Activated CD4-positive, alpha-beta T cell treated with anti-CD3 and anti-CD28 coated beads for 48 hours (primary cell): Measurements from ENCODE around the gene MMP15.

ENCODE experiments used
- DNase-seq: peaks from one replicate; pipeline ENCODE4 v3.0.0-alpha.2; 2020

MMP15 gene

DNA sequence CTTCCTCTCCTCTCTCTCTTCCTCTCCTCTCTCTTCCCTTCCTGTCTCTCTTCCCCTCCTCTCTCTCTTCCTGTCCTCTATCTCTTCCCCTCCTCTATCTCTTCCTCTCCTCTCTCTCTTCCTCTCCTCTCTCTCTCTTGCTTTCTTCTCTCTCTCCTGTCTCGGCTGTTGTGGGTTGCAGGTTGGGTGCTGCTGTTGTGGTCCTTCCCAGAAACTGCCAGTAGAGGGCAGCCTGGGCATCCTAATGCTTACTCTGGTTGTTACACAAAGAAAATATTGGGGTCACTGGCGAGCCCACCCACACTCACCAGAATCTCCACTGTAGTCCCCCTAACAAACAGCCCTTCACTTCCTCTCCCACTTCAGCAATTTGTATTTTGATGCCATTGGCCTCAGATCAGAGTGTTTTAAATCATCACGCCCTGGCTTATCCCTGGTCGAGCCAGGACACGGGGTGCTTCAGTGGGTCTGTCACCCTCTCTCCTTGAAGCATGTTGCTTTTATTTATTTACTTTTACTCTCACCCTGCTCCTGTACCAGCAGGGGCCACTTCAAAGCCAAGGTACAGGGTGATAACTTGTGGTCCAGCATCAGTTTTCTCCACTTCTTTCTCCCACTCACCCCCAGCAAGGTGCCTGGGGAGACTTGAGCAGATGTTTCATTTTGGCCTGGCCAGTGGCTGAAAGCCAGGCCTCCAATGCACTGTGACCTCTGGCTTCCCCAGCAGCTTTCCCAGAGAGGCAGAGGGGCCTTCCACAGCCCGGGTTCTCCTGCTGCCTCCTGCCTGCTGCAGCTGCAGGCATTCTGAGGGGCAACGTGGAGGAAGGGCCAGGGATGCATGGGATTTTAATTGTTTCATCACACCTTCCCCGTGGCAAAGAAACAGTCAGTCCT, 4.7 kb upstream of the MMP15 start:
- DNase-seq, result peak; percentile 72

DNA sequence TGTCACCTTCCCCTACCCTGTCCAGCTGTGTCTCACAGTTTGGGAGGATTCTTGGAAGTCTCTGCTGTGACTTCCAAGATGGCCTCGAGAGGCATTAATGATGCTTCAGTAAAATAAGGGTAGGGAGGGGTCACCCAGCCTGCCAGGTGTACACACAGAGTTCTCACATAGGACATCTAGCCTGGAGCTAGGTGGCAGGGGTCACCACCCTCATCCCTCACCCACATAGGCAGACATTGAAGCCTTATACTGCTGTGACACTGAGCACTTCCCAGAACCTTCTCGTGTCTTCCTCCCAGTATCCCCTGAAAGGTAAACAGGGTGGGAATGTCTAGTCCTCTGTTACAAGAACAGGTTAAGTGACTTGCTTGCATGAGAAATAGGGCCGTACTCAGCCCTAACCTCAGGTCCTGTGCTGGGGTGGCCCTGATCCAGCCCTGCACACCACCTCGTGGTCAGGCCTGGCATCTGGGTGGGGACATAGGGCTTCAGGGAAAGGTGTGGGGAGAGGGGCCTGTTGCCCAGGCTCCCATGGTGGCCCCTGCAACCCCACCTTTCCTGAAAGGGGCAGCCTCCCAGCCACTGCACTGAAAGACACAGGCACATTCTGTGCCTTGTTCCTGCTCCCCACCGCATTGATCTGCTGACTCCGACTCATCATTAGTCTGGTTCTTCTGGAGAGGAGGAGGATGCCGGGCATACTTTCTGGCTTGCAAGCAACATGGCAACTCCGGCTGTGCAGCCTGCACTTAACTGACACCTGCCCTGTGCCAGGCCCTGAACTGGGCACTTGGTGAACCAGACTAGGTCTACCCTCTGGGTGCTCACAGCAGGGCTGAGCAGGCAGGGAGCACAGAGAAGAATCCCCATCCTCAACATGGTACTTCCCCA, 3.6 kb upstream of the MMP15 start:
- no peak for DNase-seq

DNA sequence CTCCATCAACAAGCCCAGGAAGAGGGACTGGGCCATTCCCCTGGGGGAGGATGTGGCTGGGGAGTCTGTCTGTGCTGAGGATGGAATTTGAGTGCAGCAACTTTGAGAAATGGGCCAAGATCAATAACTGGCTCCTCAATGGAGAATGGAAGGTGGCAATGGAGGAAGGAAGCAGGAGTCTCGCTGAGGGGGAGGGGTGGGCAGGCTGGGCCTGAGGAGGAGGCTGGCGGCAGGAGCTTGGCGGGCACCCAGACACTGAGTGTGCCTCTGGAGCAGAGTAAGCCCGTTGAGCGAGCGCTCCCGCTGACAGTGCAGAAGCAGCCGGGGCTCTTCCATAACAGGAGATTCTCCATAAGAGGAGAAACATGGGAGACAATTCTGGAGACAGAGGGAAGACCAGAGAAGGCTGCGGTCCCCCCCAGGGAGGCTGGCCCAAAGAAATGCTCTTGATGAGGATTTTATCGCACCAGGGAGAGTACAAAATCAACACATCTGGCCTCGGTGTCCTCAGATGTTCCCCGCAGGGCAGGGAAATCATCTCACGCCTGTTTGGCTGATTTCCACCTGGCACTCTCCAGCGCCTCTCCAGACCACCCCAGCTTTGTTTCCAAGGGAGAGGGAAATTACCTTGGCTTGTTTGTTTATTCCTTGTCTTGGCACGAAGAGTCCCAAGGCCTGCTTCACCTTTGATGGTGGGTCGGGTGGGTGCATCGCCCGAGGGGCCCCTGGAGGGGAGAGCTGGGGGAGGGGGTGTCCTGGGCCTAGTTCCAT, 2.8 kb upstream of the MMP15 start:
- no peak for DNase-seq

DNA sequence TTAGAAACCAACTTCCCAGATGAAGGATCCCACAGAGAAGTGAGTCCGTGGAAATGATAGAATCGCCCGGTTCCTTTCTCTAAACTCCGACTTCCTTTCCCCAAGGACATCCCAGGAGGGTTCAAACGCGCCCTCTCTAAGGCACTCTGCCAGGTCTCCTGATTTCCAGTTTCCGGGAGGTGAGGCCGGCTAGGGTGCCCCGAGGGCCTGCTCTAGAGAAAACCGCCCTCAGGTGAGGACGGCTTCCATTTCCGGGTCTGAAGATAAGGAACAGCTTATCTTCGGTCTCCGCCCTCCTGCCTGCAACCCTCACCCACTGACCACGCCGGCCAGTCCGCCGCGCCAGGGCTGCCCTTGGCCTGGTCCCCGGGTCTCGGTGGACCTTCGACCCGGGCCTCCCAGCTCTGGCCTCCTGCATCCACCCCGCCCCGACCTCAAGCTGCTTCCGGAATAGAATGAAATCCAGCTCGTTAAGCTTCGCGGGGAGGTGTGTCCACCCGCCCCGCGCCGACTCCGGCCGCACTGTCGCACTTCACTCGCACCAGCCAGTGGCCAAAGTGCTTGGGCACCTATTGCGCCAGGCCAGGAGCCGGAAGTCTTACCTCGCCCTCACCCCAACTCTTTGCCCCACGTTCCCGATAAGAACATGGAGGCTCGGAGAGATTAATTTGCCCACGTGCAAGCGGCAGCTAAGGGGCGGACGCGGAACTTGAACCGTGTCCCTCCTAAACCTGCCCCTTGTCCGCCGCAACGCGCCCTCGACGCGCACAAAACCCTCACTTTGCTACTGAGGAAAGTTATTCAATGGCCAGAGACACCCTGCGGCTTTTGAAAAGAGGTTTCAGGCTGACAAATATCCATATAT, 836 bp upstream of the MMP15 start:
- peak; percentile 34 for DNase-seq

DNA sequence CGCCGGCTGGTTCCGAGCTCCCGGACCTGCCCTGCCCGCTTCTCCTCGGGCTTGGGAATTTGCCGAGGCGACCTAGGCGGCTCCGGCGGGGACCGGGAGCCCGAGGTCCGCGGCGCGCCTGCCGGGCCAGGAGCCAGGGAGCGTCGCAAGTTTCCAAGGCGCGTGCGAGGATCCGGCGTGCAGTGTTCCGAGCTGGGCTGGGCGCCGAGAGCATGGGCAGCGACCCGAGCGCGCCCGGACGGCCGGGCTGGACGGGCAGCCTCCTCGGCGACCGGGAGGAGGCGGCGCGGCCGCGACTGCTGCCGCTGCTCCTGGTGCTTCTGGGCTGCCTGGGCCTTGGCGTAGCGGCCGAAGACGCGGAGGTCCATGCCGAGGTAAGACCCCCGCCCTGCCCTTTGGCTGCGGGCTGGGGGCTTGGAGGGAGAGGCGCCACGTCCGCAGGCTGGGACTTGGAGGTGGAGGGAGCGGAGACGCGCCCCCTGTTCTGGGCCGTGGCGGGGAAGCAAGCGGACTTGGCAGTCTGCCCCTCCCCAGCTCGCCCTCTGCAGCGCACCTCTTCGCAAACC, 668 bp downstream of the MMP15 start:
- peak; percentile 22 for DNase-seq

- no peak for DNase-seq
Measured at GRCh38 chr16:58026705-58027160, 1.2 kb downstream of the MMP15 start.

GRCh38 chr16:58027161-58027915, 1.8 kb downstream of the MMP15 start:
- no peak for DNase-seq

- DNase-seq, result no peak
Measured at GRCh38 chr16:58027916-58028455, 2.4 kb downstream of the MMP15 start.

DNA sequence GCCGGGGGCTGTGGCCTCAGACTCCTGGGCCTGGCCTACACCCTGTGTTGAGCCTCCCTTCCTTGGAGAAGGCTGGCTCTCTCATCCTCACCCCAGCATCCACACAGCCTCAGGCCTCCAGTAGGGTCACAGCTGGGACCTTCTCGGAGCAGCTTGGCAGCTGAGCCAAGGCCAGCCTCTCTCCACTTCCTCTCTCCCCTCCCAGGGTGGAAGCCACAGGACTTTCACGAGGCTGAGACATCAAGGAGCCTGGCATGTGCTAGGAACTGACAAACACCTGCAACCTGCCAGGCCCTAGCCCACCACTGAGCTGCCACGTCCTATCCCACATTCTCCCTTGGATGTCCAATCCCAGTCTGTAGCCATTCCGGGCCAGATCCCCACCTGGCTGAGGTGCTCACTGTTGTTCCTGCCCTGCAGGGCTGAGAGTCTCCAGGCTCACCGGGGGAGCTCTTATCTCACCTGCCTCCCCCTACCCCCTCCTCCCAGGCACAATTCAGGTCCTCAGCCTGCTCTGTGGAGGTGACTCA, 3.1 kb downstream of the MMP15 start:
- DNase-seq, result no peak

DNA sequence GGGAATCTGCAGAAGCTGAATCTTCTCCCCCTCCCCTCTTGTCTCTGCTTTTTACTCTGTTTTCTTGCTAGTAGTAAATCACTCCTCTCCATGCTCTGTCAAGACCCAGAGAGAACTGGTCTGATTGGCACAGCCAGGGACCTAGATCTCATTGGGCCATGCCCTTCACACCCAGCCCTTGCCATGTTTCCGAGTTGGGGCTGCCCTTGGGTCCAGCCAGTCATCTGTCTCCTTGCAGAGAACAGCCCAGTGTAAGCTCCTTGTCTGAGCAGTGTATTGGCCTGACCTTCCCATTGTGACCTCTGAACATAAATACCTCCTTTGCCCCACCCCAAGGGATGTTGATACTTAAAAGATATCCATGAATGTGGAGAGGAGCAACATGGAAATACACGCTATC, 3.9 kb downstream of the MMP15 start:
- DNase-seq, result no peak

- DNase-seq, result no peak
Measured at GRCh38 chr16:58030136-58030840, 4.7 kb downstream of the MMP15 start.

- DNase-seq, result no peak
Measured at GRCh38 chr16:58031016-58031800, 5.7 kb downstream of the MMP15 start.

DNA sequence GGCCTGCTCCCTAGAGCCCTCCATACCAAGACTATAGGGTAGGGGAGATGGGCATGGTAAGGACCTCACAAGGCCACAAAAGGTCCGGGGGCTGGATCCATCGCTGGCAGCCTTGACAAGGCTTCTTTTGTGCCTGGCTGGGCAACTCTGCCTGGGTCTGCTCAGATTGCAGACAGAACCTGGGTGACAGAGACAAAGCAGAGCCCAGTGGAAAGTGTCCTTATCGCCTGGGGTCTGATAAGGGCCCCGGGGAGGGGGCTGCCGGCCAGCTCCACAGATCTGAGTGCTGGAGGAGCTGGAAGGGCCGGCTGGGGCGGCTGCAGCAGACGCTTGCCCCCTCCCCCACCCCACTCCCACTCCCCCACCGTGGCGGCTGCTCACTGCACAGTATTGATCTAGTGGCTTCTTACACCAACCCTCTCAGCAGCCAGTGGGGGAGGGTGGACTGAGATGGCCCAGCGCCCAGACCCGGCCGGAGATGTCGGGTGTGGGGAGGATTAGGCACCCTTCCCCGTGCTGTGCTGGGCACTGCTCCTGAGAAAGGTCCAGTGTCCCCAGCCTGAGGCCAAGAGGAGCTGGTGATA, 7.2 kb downstream of the MMP15 start:
- DNase-seq, result no peak

- DNase-seq, result no peak
Measured at GRCh38 chr16:58034128-58034685, 8.7 kb downstream of the MMP15 start.

DNA sequence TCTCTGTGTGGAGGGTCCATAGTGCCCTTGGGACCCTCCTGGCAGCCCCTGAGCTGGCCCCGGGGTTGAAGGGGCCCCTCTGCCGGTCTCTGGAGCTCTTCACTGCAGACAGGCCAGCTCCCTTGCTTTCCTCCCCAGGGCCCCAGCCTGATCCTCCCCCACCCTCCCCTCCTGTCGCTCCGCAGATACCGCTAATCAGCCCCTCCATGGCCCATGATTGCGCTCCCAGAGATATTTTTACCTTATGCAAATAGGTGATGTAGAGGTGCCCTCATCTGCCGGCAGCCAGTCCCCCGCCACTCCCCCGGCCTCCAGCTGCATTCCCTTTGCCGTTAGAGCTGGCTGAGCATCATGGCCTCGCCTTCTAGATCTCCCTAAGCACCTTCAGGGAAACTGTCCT, 9.2 kb downstream of the MMP15 start:
- DNase-seq, result no peak

GRCh38 chr16:58035356-58036170, 10.0 kb downstream of the MMP15 start:
- DNase-seq, result no peak

DNA sequence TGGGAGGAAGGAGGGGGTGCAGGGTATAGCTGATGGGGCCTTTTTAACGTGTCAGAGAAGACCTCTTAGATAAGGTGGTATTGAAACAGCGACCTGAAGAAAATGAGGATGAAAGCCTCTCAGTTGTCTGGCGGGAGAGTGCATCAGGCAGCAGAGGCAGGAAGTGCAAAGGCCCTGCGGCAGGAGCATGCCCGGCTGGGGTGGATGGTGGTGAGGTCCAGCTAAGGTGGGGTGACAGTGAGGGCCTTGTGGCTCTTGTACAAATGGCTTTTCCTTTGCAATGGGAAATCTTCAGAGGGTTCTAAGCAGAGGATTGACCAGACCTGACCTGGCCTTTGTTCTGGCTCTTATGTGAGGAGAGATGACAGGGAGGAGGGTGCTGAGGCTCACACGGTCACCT, 11.4 kb downstream of the MMP15 start:
- DNase-seq, result no peak
